Gastroesophageal sphincter (tissue), 3 donors: ENCODE data around the gene CCDC195.
"Not testable (repeated sequence)": the region's sequence is repeated elsewhere in the genome, so short reads cannot be mapped to it uniquely, and the experiment has no call there.

Experiments
- EP300 ChIP-seq: sonication (generic); formaldehyde crosslinking; IDR thresholded peaks from one replicate; pipeline ENCODE4 v1.6.1; 2017; ENCODE audit warnings: antibody characterized with exemption, mild to moderate bottlenecking
- POLR2A ChIP-seq, 2 donors: fragments of 450-650 bp; IDR thresholded peaks; one replicate each; pipeline ENCODE4 v1.6.1; 2017; ENCODE audit warnings: antibody characterized with exemption in 2 of 2, mild to moderate bottlenecking in 2 of 2, moderate library complexity in 1 of 2
- TF ChIP-seq, protein P1 (sequence below), 4 experiments: fragments of 200-600 bp in 2 of 4; fragments of 450-650 bp in 2 of 4; sonication (generic) in 1 of 4; IDR thresholded peaks; one replicate each; pipeline ENCODE4 v1.5.1; 2017 to 2019; ENCODE audit warnings: antibody characterized with exemption in 4 of 4, mild to moderate bottlenecking in 2 of 4, moderate library complexity in 2 of 4

DNA sequence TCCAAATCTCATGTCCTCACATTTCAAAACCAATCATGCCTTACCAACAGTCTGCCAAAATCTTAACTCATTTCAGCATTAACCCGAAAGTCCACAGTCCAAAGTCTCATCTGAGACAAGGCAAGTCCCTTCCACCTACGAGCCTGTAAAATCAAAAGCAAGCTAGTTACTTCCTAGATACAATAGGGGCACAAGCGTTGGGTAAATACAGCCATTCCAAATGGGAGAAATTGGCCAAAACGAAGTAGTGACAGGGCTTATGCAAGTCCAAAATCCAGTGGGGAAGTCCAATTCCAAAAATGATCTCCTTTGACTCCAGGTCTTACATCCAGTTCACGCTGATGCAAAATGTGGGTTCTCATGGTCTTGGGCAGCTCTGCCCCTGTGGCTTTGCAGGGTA, 54.5 kb downstream of the CCDC195 start:
- TF ChIP-seq, protein P1, sequence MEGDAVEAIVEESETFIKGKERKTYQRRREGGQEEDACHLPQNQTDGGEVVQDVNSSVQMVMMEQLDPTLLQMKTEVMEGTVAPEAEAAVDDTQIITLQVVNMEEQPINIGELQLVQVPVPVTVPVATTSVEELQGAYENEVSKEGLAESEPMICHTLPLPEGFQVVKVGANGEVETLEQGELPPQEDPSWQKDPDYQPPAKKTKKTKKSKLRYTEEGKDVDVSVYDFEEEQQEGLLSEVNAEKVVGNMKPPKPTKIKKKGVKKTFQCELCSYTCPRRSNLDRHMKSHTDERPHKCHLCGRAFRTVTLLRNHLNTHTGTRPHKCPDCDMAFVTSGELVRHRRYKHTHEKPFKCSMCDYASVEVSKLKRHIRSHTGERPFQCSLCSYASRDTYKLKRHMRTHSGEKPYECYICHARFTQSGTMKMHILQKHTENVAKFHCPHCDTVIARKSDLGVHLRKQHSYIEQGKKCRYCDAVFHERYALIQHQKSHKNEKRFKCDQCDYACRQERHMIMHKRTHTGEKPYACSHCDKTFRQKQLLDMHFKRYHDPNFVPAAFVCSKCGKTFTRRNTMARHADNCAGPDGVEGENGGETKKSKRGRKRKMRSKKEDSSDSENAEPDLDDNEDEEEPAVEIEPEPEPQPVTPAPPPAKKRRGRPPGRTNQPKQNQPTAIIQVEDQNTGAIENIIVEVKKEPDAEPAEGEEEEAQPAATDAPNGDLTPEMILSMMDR (IDR thresholded peaks at IDR 0.05) = not testable (repeated sequence)
- not testable (repeated sequence) for TF ChIP-seq POLR2A (IDR thresholded peaks at IDR 0.05); EP300
